Lower leg skin (tissue), 4 donors: ENCODE measurements around the gene DPP10. TPM values are rescaled to one million over a fixed set of nuclear protein-coding genes. Genes with fewer than 3 reads are reported as not detected.

Experiments
- DNase-seq, 2 donors: peaks; one replicate each; pipeline ENCODE4 v3.0.0-alpha.2; 2019; ENCODE audit warnings: low spot score in 2 of 2
- H3K4me3 ChIP-seq: fragments of 200-600 bp; sonication (generic); 2 replicates; pipeline ENCODE4 v1.5.1; 2017; ENCODE audit warnings: mild to moderate bottlenecking, low read depth; ENCODE audit not compliant: poor library complexity, severe bottlenecking
- CTCF ChIP-seq, 3 donors: fragments of 450-650 bp; IDR thresholded peaks; one replicate each; pipeline ENCODE4 v1.5.1; 2016; ENCODE audit warnings: antibody characterized with exemption in 3 of 3, mild to moderate bottlenecking in 3 of 3, moderate library complexity in 2 of 3
- POLR2A ChIP-seq, 2 donors: fragments of 450-650 bp; IDR thresholded peaks; one replicate each; pipeline ENCODE4 v1.6.1; 2016 to 2017; ENCODE audit warnings: antibody characterized with exemption in 2 of 2, mild to moderate bottlenecking in 1 of 2, moderate library complexity in 1 of 2
- WGBS, 2 donors: methylation state at CpG; one replicate each; pipeline ENCODE4 v1.1.5; 2018; 5-methylcytosine and 5-hydroxymethylcytosine counted together
- intact Hi-C: fragments of 100-400 bp; cut with DNase I; formaldehyde crosslinking; loops from one replicate; pipeline ENCODE4 v1.15.0; 2023; ENCODE audit warnings: low total_unique reads
- total RNA-seq, 4 donors: library from RNA; depleted of rRNA; stranded (reverse); fragments of >200 nt; gene quantifications; one replicate each; pipeline ENCODE4 v1.1.0, GENCODE V29; 2016

Gene DPP10
- total RNA-seq, 4 donors from 2014 or later = 1.1 TPM; not detected in 3

DNA sequence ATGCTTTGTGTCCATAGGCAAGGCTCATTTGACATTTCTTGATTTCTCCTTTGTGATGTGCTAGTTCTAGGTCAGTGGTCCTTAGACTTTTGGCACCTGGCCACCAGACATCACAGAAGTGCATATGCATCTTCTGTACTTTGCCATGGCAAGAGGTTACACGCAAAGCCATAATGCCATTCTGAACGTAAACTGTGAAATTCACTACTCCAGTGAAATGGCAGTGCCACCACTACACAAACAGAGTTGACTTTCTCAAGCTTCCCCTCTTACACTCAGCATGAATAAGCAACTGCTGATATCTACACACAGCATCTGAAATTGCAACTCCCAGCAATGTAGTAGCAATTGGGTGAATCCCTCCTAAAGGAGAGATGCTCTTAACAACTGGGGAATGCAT lies 729.3 kb downstream of the DPP10 start:
- TF ChIP-seq CTCF (IDR thresholded peaks at IDR 0.05) (no peak), POLR2A (IDR thresholded peaks at IDR 0.05) (no peak)
- no peak for DNase-seq
- WGBS, 2 donors = 81 to 87% methylated on average over 2 of the region's 2 CpGs
- H3K4me3 ChIP-seq = no peak overlapping the region
- intact Hi-C loops = no loop called here

DNA sequence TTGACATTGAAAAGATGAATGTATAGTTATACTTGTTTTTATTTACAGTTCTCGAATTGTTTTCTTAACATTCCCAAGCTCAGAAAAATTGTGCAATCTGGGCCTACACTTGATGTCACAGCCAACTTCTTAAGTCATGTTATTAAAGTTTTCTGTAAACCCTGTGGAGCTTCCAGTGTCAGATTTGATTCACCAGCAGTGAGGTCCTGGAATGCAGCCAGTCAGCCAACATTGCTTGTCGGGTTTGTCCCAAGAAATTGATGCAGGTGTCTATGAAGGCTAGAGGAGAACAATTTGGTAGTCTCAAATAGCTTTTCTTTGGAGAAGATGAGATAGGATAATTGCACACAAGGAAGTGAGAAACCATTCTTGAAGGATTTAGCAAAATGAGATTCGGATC lies 732.2 kb downstream of the DPP10 start:
- no peak overlapping the region for H3K4me3 ChIP-seq
- intact Hi-C loops = no loop called here
- TF ChIP-seq POLR2A (IDR thresholded peaks at IDR 0.05) = no peak
- TF ChIP-seq CTCF (IDR thresholded peaks at IDR 0.05) = no peak
- 30 to 41% methylated on average over 3 of the region's 3 CpGs for WGBS, 2 donors
- no peak for DNase-seq

- intact Hi-C loops = no loop called here
- 22 to 35% methylated on average over 3 of the region's 3 CpGs for WGBS, 2 donors
- H3K4me3 ChIP-seq = no peak overlapping the region
- no peak for DNase-seq
- TF ChIP-seq CTCF (IDR thresholded peaks at IDR 0.05) (no peak), POLR2A (IDR thresholded peaks at IDR 0.05) (no peak)
Observed at GRCh38 chr2:115183144-115183543, 740.7 kb downstream of the DPP10 start.

DNA sequence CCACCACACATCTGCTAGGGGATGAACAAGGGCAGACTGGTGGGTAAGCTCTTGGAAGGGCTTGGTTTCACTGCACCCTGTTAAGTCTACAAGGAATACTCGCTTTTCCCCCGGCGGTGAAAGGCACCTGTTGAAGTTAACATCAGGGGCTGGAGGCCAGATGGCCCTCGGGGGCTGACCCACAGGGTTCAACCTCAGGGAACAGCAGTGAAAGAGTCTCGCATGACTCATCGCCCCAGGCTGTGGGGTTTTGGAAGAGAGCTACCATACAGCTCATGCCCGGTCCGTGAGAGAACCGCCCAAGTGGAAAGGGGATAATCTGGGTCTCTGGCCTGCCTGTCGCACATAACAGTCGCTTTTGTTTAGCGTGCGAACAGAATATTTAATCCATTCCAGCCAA lies 748.0 kb downstream of the DPP10 start:
- intact Hi-C loops = no loop called here
- no peak overlapping the region for H3K4me3 ChIP-seq
- DNase-seq = no peak
- 89 to 93% methylated on average over 13 of the region's 13 CpGs for WGBS, 2 donors
- TF ChIP-seq POLR2A (IDR thresholded peaks at IDR 0.05) (no peak), CTCF (IDR thresholded peaks at IDR 0.05) (no peak)

DNA sequence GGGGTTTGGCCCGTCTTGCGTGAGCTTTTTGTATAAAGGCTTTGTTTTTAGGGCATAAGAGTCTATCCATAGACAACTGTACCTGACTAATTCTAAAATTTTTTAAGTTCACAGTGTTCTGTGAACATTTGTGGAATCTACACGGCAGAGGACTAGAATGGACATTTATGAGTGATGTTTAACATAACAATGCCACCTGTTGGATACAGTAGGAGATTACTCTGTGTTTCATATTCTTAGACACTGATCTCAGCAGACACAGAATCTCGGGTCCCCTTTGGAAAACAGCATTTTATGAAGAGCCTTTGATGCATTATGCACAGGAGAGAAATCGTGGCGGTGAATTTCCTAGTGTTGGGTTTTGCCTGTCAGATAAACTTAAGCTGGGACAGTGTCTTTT lies 752.2 kb downstream of the DPP10 start:
- intact Hi-C loops = no loop called here
- DNase-seq = no peak
- no peak for TF ChIP-seq POLR2A (IDR thresholded peaks at IDR 0.05)
- no peak for TF ChIP-seq CTCF (IDR thresholded peaks at IDR 0.05)
- H3K4me3 ChIP-seq = no peak overlapping the region
- 86 to 87% methylated on average over 6 of the region's 6 CpGs for WGBS, 2 donors

- TF ChIP-seq POLR2A (IDR thresholded peaks at IDR 0.05) = no peak
- TF ChIP-seq CTCF (IDR thresholded peaks at IDR 0.05) = no peak
- no peak overlapping the region for H3K4me3 ChIP-seq
- DNase-seq = no peak
- intact Hi-C loops = no loop called here
Observed at GRCh38 chr2:115196587-115196986, 754.1 kb downstream of the DPP10 start.
